PFSK-1 (cell line): ENCODE measurements around the gene CD27.

ENCODE experiments used
- POLR2AphosphoS5 ChIP-seq: IDR thresholded peaks from 2 replicates; pipeline ENCODE4 v1.6.1; 2012; ENCODE audit warnings: low read depth, mild to moderate bottlenecking, control low read depth, low read length, moderate library complexity
- REST ChIP-seq, 2 experiments: IDR thresholded peaks; 2 replicates each; pipeline versions ENCODE4 v1.6.1 to v1.8.0; 2011 to 2012; ENCODE audit warnings: low read depth in 2 of 2, low read length in 2 of 2, control low read depth in 1 of 2, inconsistent platforms in 1 of 2, mild to moderate bottlenecking in 1 of 2, moderate library complexity in 1 of 2; ENCODE audit not compliant: insufficient read depth in 1 of 2
- SIN3A ChIP-seq: IDR thresholded peaks from 2 replicates; pipeline ENCODE4 v1.6.1; 2012; ENCODE audit warnings: mild to moderate bottlenecking, low read length, moderate library complexity, borderline replicate concordance; ENCODE audit not compliant: insufficient read depth

- no peak for TF ChIP-seq SIN3A
- TF ChIP-seq REST (IDR thresholded peaks at IDR 0.05; ENCODE audit: insufficient read depth in 1 of 2, low read depth in 2 of 2, low read length in 2 of 2), result no peak
- TF ChIP-seq POLR2AphosphoS5, result no peak
Observed at GRCh38 chr12:6404390-6404789, 40.4 kb upstream of the CD27 start.
